ES-I3 (cell line): Measurements from ENCODE around the gene ERBB4.

Experiments
- H3K36me3 ChIP-seq: 2 replicates; pipeline ENCODE4 v1.6.1; 2013; ENCODE audit warnings: mild to moderate bottlenecking, low read length, control low read depth, moderate library complexity; ENCODE audit not compliant: insufficient read depth
- H3K4me1 ChIP-seq: 2 replicates; pipeline ENCODE4 v1.6.1; 2013; ENCODE audit warnings: mild to moderate bottlenecking, control low read depth, low read length; ENCODE audit not compliant: insufficient read depth
- H3K9ac ChIP-seq: 2 replicates; pipeline ENCODE4 v1.6.1; 2013; ENCODE audit warnings: low read depth, mild to moderate bottlenecking, low read length, moderate library complexity
- H3K9me3 ChIP-seq: 2 replicates; pipeline ENCODE4 v1.6.1; 2013; ENCODE audit warnings: mild to moderate bottlenecking, low read length, moderate library complexity; ENCODE audit not compliant: control insufficient read depth, insufficient read depth

The ERBB4 gene

GRCh38 chr2:212147921-212148513 lies 390.6 kb downstream of the ERBB4 start:
- no peak overlapping the region for H3K9ac ChIP-seq
- no peaks in the 10 kb centered on the region for H3K9me3 ChIP-seq
- H3K36me3 ChIP-seq, result no peaks in the 10 kb centered on the region
- no peaks in the 10 kb centered on the region for H3K4me1 ChIP-seq

- no peaks in the 10 kb centered on the region for H3K36me3 ChIP-seq
- no peak overlapping the region for H3K9ac ChIP-seq
- H3K4me1 ChIP-seq, result no peaks in the 10 kb centered on the region
- no peaks in the 10 kb centered on the region for H3K9me3 ChIP-seq
Measured at GRCh38 chr2:212146416-212146815, 392.2 kb downstream of the ERBB4 start.

GRCh38 chr2:212145121-212145520 lies 393.5 kb downstream of the ERBB4 start:
- H3K9ac ChIP-seq, result no peak overlapping the region
- no peaks in the 10 kb centered on the region for H3K36me3 ChIP-seq
- no peaks in the 10 kb centered on the region for H3K4me1 ChIP-seq
- no peaks in the 10 kb centered on the region for H3K9me3 ChIP-seq

- no peaks in the 10 kb centered on the region for H3K4me1 ChIP-seq
- H3K9me3 ChIP-seq, result no peaks in the 10 kb centered on the region
- H3K9ac ChIP-seq, result no peak overlapping the region
- no peaks in the 10 kb centered on the region for H3K36me3 ChIP-seq
Measured at GRCh38 chr2:212142631-212143030, 396.0 kb downstream of the ERBB4 start.

- Histone ChIP-seq H3K9me3 (no peaks in the 10 kb centered on the region), H3K4me1 (no peaks in the 10 kb centered on the region), H3K36me3 (no peaks in the 10 kb centered on the region), H3K9ac (no peak overlapping the region)
Measured at GRCh38 chr2:212141499-212141898, 397.1 kb downstream of the ERBB4 start.

- H3K36me3 ChIP-seq, result no peaks in the 10 kb centered on the region
Measured at GRCh38 chr2:212136216-212136795, 402.3 kb downstream of the ERBB4 start.

GRCh38 chr2:212135739-212136138 lies 402.9 kb downstream of the ERBB4 start:
- H3K9ac ChIP-seq, result no peak overlapping the region
- H3K4me1 ChIP-seq, result no peaks in the 10 kb centered on the region
- no peaks in the 10 kb centered on the region for H3K9me3 ChIP-seq
- no peaks in the 10 kb centered on the region for H3K36me3 ChIP-seq

More at GRCh38 chr2:212136216-212136795, 402.3 kb downstream of the ERBB4 start:
- Histone ChIP-seq H3K9me3 (no peaks in the 10 kb centered on the region), H3K4me1 (no peaks in the 10 kb centered on the region), H3K9ac (no peak overlapping the region)

- Histone ChIP-seq H3K4me1 (no peaks in the 10 kb centered on the region), H3K9me3 (no peaks in the 10 kb centered on the region), H3K9ac (no peak overlapping the region), H3K36me3 (no peaks in the 10 kb centered on the region)
Measured at GRCh38 chr2:212133337-212133736, 405.3 kb downstream of the ERBB4 start.

- no peaks in the 10 kb centered on the region for H3K4me1 ChIP-seq
- no peaks in the 10 kb centered on the region for H3K9me3 ChIP-seq
- no peaks in the 10 kb centered on the region for H3K36me3 ChIP-seq
- no peak overlapping the region for H3K9ac ChIP-seq
Measured at GRCh38 chr2:212124598-212124997, 414.0 kb downstream of the ERBB4 start.

- Histone ChIP-seq H3K9ac (no peak overlapping the region), H3K36me3 (no peaks in the 10 kb centered on the region)
Measured at GRCh38 chr2:212119591-212119990, 419.0 kb downstream of the ERBB4 start.

GRCh38 chr2:212117926-212118325 lies 420.7 kb downstream of the ERBB4 start:
- H3K36me3 ChIP-seq, result no peaks in the 10 kb centered on the region
- no peaks in the 10 kb centered on the region for H3K9me3 ChIP-seq
- H3K9ac ChIP-seq, result no peak overlapping the region
- H3K4me1 ChIP-seq, result peaks cover 7% of the 10 kb centered on the region; the same call in 1 of the 2 replicates

More at GRCh38 chr2:212119591-212119990, 419.0 kb downstream of the ERBB4 start:
- Histone ChIP-seq H3K4me1 (peaks cover 7% of the 10 kb centered on the region; the same call in 1 of the 2 replicates), H3K9me3 (no peaks in the 10 kb centered on the region)

GRCh38 chr2:212114489-212114888 lies 424.1 kb downstream of the ERBB4 start:
- Histone ChIP-seq H3K9ac (no peak overlapping the region), H3K9me3 (no peaks in the 10 kb centered on the region), H3K4me1 (peaks cover 24% of the 10 kb centered on the region), H3K36me3 (no peaks in the 10 kb centered on the region)

- Histone ChIP-seq H3K9me3 (no peaks in the 10 kb centered on the region; the same call in 1 of the 2 replicates), H3K9ac (no peak overlapping the region), H3K36me3 (no peaks in the 10 kb centered on the region), H3K4me1 (peaks cover 25% of the 10 kb centered on the region)
Measured at GRCh38 chr2:212112401-212112800, 426.2 kb downstream of the ERBB4 start.

GRCh38 chr2:212109792-212110680 lies 428.6 kb downstream of the ERBB4 start:
- H3K36me3 ChIP-seq, result no peaks in the 10 kb centered on the region
- peaks cover 15% of the 10 kb centered on the region for H3K9me3 ChIP-seq
- peaks cover 25% of the 10 kb centered on the region for H3K4me1 ChIP-seq
- H3K9ac ChIP-seq, result no peak overlapping the region
